PFSK-1 (cell line): ENCODE measurements around the gene SMIM22.

Source experiments
- FOXP2 ChIP-seq: optimal IDR thresholded peaks from 2 replicates; pipeline ENCODE3; 2011; ENCODE audit warnings: borderline replicate concordance, control low read depth, inconsistent platforms; ENCODE audit not compliant: insufficient read depth; ENCODE audit errors: extremely low read length, extremely low read depth
- POLR2AphosphoS5 ChIP-seq: IDR thresholded peaks from 2 replicates; pipeline ENCODE4 v1.6.1; 2012; ENCODE audit warnings: low read depth, mild to moderate bottlenecking, control low read depth, low read length, moderate library complexity
- SIN3A ChIP-seq: IDR thresholded peaks from 2 replicates; pipeline ENCODE4 v1.6.1; 2012; ENCODE audit warnings: mild to moderate bottlenecking, low read length, moderate library complexity, borderline replicate concordance; ENCODE audit not compliant: insufficient read depth
- TAF1 ChIP-seq: IDR thresholded peaks from 2 replicates; pipeline ENCODE4 v1.6.1; 2012; ENCODE audit warnings: low read length, control low read depth, borderline replicate concordance; ENCODE audit not compliant: insufficient read depth
- TF ChIP-seq, protein P1 (sequence below), 2 experiments: IDR thresholded peaks; 2 replicates each; pipeline versions ENCODE4 v1.6.1 to v1.8.0; 2011 to 2012; ENCODE audit warnings: low read depth in 2 of 2, low read length in 2 of 2, control low read depth in 1 of 2, inconsistent platforms in 1 of 2, mild to moderate bottlenecking in 1 of 2, moderate library complexity in 1 of 2; ENCODE audit not compliant: insufficient read depth in 1 of 2

Gene SMIM22

DNA sequence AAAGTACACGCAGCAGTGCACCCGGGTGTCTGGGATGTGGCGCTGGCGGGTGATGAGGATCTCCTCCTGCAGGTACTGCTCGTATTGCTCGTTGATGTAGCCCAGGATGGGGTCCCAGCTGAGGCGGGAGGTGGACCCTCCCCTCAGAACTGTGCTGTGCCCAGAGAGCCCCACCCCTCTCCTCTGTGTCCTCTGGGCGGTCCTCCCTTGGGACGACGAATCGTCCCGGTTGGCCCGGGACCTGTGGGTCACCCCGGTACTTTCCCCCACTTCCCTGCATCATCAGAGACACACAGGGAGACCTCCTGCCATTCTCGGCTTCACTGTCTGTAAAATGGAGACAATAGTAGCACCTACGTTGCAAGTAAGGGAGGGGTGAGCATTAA lies 11.2 kb upstream of the SMIM22 start:
- TF ChIP-seq TAF1 (no peak), SIN3A (no peak), POLR2AphosphoS5 (no peak), FOXP2 (no peak)
- TF ChIP-seq, protein P1, sequence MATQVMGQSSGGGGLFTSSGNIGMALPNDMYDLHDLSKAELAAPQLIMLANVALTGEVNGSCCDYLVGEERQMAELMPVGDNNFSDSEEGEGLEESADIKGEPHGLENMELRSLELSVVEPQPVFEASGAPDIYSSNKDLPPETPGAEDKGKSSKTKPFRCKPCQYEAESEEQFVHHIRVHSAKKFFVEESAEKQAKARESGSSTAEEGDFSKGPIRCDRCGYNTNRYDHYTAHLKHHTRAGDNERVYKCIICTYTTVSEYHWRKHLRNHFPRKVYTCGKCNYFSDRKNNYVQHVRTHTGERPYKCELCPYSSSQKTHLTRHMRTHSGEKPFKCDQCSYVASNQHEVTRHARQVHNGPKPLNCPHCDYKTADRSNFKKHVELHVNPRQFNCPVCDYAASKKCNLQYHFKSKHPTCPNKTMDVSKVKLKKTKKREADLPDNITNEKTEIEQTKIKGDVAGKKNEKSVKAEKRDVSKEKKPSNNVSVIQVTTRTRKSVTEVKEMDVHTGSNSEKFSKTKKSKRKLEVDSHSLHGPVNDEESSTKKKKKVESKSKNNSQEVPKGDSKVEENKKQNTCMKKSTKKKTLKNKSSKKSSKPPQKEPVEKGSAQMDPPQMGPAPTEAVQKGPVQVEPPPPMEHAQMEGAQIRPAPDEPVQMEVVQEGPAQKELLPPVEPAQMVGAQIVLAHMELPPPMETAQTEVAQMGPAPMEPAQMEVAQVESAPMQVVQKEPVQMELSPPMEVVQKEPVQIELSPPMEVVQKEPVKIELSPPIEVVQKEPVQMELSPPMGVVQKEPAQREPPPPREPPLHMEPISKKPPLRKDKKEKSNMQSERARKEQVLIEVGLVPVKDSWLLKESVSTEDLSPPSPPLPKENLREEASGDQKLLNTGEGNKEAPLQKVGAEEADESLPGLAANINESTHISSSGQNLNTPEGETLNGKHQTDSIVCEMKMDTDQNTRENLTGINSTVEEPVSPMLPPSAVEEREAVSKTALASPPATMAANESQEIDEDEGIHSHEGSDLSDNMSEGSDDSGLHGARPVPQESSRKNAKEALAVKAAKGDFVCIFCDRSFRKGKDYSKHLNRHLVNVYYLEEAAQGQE (IDR thresholded peaks at IDR 0.05; ENCODE audit: insufficient read depth in 1 of 2, low read depth in 2 of 2, low read length in 2 of 2), result no peak

DNA sequence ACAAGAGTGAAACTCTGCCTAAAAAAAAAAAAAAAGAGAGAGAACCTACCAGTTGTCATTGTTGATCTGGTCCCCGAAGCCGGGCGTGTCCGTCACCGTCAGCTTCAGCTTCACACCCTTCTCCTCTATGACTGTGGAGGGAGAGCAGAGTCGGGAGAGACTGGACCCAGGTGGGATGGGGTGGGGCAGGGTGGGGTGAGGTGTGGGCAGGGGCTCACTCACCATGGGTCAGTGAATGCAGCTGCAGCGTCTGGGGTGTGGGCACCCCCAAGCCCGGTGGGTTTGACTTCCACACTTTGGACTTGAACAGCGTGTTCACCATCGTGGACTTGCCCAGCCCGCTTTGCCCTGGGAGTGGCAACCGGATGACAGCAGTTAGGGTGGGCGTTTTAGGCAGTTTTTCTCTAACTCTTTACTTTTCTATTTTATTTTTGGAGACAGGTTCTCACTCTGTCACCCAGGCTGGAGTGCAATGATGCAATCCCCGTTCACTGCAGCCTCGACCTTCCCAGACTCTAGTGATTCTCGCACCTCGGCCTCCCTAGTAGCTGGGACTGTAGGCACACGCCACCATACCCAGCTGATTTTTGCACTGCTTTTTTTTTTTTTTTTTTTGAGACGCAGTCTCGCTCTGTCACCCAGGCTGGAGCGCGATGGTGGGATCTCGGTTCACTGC lies 9.3 kb upstream of the SMIM22 start:
- TF ChIP-seq TAF1 (no peak), SIN3A (no peak), FOXP2 (no peak), POLR2AphosphoS5 (no peak)
- TF ChIP-seq, protein P1 (IDR thresholded peaks at IDR 0.05; ENCODE audit: insufficient read depth in 1 of 2, low read depth in 2 of 2, low read length in 2 of 2), result no peak

DNA sequence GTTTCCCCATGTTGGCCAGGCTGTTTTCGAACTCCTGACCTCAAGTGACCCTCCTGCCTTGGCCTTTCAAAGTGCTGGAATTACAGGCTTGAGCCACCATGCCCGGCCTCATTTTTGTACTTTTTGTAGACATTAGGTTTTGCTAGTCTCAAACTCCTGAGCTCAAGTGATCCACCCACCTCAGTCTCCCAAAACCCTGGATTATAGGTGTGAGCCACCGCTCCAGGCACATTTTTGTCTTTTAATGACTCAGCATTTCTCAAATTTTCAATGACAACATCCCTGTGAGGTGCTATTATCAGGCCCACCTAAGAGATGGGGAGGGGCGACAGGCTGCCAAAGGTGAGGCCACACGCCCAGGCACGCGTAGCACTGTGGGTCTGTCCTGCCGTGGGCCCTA lies 8.1 kb upstream of the SMIM22 start:
- TF ChIP-seq, protein P1 (IDR thresholded peaks at IDR 0.05; ENCODE audit: insufficient read depth in 1 of 2, low read depth in 2 of 2, low read length in 2 of 2), result no peak
- TF ChIP-seq SIN3A (no peak), POLR2AphosphoS5 (no peak), FOXP2 (no peak), TAF1 (no peak)

DNA sequence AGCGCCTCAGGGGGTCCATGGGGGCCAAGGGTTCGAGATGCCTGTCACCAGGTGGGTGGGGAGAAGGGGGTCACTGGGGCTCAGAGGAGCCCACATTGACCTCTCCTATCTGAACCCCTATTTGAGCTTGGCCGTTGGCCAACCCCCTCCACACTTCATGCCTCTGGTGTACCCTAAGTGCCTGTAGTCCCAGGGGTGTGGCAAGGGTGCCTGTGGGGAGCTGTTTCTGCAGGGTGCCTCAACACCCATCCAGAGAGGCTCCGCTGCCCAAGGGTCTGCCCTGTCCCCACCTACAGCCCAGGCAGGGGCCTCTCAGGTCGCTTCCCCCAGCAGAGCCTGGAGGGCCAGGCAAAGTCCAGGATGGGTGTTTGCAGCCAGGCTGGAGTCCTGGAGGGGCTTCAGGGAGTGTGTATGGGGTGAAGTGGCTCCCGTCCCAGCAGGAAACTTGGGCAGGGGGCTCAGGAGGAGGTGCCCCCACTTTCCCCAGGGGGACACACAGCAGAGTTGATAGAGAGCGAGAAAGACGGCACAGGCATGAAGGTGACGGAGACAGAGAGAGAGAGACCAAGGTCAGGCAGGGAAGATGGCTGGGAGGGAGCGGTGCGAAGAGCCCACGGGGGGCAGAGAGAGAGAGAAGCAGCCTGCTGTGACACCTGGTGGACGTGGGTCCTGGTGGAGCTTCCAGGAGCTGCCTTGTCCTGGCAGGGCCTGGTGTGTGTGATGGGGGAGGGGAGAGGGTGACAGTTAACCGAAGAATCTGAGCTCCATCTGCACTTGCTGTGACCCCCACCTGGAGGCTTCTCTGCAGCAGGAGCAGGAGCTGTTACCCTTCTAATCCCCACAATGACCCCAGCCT lies 7.3 kb upstream of the SMIM22 start, which contains the start of gene SEPTIN12:
Gene SEPTIN12, minus strand, starts transcription at position 719 of the 856 bp plus-strand sequence. Its CDS starts 700 bp downstream, at position 19.
- TF ChIP-seq POLR2AphosphoS5, result no peak
- TF ChIP-seq SIN3A, result no peak
- TF ChIP-seq, protein P1 (IDR thresholded peaks at IDR 0.05; ENCODE audit: insufficient read depth in 1 of 2, low read depth in 2 of 2, low read length in 2 of 2), result no peak
- no peak for TF ChIP-seq FOXP2
- TF ChIP-seq TAF1, result no peak

DNA sequence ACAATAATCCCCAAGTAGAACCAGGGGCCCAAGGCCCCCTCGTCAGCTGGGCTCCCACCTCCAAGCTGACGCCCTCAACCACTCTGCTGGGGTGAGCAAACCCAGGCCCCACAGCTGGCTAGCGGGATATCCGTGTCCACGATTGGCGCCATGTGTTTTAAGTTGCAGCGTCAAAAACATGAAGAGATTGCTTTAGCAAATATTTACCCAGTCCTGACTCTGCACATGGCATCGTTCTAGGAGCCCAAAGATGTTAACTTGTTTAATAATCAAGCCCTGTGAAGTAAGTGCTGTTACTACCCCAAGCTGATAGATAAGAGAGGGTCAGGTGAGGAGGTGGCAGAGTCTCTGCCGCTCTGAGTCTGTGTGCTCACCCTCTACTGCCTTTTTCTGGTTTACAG lies 6.7 kb upstream of the SMIM22 start:
- TF ChIP-seq TAF1 (no peak), SIN3A (no peak), FOXP2 (no peak), POLR2AphosphoS5 (no peak)
- TF ChIP-seq, protein P1 (IDR thresholded peaks at IDR 0.05; ENCODE audit: insufficient read depth in 1 of 2, low read depth in 2 of 2, low read length in 2 of 2), result no peak
